Transverse colon (tissue), 4 donors: ENCODE measurements around the gene CTSD. TPM values are rescaled to one million over a fixed set of nuclear protein-coding genes. Genes with fewer than 3 reads are reported as not detected.

Experiments used
- DNase-seq: peaks from one replicate; pipeline ENCODE4 v3.0.0-alpha.2; 2019
- H3K27ac ChIP-seq, 4 donors: fragments of 200-600 bp; sonication (generic); 2 replicates each; pipeline ENCODE4 v1.5.1; 2016 to 2018; ENCODE audit warnings: inconsistent platforms in 4 of 4
- H3K27me3 ChIP-seq: fragments of 200-600 bp; sonication (generic); 2 replicates; pipeline ENCODE4 v1.5.1; 2017; ENCODE audit warnings: inconsistent platforms
- H3K36me3 ChIP-seq, 4 donors: fragments of 200-600 bp; sonication (generic); 2 replicates each; pipeline ENCODE4 v1.5.1; 2017 to 2019; ENCODE audit warnings: inconsistent platforms in 4 of 4
- H3K4me1 ChIP-seq, 4 donors: fragments of 200-600 bp; sonication (generic); 2 replicates each; pipeline ENCODE4 v1.5.1; 2017 to 2020; ENCODE audit warnings: inconsistent platforms in 4 of 4
- H3K4me3 ChIP-seq, 4 donors: fragments of 200-600 bp; sonication (generic); 1 replicate in 1 of 4; 2 replicates in 3 of 4; pipeline versions ENCODE4 v1.5.1 to v1.6.1; 2017 to 2019; ENCODE audit warnings: inconsistent platforms in 4 of 4
- H3K9me3 ChIP-seq, 2 donors: fragments of 200-600 bp; sonication (generic); 2 replicates each; pipeline ENCODE4 v1.5.1; 2017 to 2019; ENCODE audit warnings: inconsistent platforms in 2 of 2
- EP300 ChIP-seq: sonication (generic); formaldehyde crosslinking; IDR thresholded peaks from one replicate; pipeline ENCODE4 v1.6.1; 2017; ENCODE audit warnings: antibody characterized with exemption, low read depth
- POLR2A ChIP-seq: fragments of 450-650 bp; IDR thresholded peaks from one replicate; pipeline ENCODE4 v1.6.1; 2016; ENCODE audit warnings: antibody characterized with exemption, mild to moderate bottlenecking, moderate library complexity
- POLR2AphosphoS5 ChIP-seq, 3 donors: sonication (generic); formaldehyde crosslinking; IDR thresholded peaks; one replicate each; pipeline ENCODE4 v1.6.1; 2016; ENCODE audit warnings: antibody characterized with exemption in 3 of 3
- WGBS, 2 donors: methylation state at CpG; one replicate each; pipeline ENCODE4 v1.1.5; 2018; ENCODE audit warnings: low coverage in 1 of 2; 5-methylcytosine and 5-hydroxymethylcytosine counted together
- in situ Hi-C, 4 donors: fragments of 200-750 bp; cut with MboI; loops; one replicate each; pipeline versions ENCODE4 v1.15.0 to v1.15.1; 2017; ENCODE audit warnings: low sequenced_read_pairs in 3 of 4, low pct_ligation_motif_present in 1 of 4, low pct_unique_long_range_greater_than_20kb in 1 of 4
- intact Hi-C: fragments of 100-400 bp; cut with DNase I; formaldehyde crosslinking; loops from one replicate; pipeline ENCODE4 v1.15.1; 2023; ENCODE audit warnings: low total_unique reads
- total RNA-seq, 4 donors: library from RNA; depleted of rRNA; stranded (reverse); fragments of >200 nt; gene quantifications; one replicate each; pipeline ENCODE4 v1.1.0, GENCODE V29; 2016
- TF ChIP-seq, protein P1 (sequence below), 5 experiments: fragments of 200-600 bp in 3 of 5; fragments of 450-650 bp in 2 of 5; sonication (generic) in 3 of 5; IDR thresholded peaks; 1 replicate in 2 of 5; 2 replicates in 3 of 5; pipeline ENCODE4 v1.5.1; 2016 to 2017; ENCODE audit warnings: antibody characterized with exemption in 5 of 5, inconsistent platforms in 3 of 5, mild to moderate bottlenecking in 2 of 5, moderate library complexity in 1 of 5

The CTSD gene
- total RNA-seq, 4 donors from 2014 or later = 548 to 1,794 (median 1,176) TPM

DNA sequence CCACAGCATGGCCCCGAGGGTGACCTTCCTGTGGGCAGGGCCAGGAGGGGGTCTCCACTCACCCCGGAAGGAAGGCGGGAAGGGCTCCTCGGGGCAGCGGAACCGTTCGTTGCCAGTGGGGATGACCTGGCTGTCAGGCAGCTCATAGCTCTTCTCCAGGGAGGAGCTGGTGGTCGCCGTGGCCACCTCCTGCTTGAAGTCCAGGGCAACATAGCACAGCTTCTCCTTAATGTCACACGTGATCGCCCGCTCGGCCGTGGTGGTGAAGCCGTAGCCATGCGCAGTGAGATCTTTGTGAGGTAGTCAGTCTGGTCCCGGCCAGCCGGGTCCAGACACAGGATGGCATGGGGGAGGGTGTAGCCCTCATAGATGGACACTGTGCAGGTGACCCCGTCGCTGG is 39.5 kb upstream of the CTSD start:
- no peaks in the 10 kb centered on the region for H3K9me3 ChIP-seq
- WGBS, 2 donors = 87% methylated on average over 20 of the region's 20 CpGs; no CpG with 5 or more reads in 1 of the 2 donors
- intact Hi-C loops (no loop called here), in situ Hi-C loops (loop anchor here in 1 of 4 donors (25.0 kb wide), 1 partner anchor 91 kb away; no protein-coding TSS in a partner anchor)
- no peak overlapping the region for H3K4me3 ChIP-seq
- no peaks in the 10 kb centered on the region for H3K4me1 ChIP-seq
- peaks cover 46% of the 10 kb centered on the region for H3K27me3 ChIP-seq
- H3K27ac ChIP-seq = no peak overlapping the region
- no peak for DNase-seq
- TF ChIP-seq, protein P1, sequence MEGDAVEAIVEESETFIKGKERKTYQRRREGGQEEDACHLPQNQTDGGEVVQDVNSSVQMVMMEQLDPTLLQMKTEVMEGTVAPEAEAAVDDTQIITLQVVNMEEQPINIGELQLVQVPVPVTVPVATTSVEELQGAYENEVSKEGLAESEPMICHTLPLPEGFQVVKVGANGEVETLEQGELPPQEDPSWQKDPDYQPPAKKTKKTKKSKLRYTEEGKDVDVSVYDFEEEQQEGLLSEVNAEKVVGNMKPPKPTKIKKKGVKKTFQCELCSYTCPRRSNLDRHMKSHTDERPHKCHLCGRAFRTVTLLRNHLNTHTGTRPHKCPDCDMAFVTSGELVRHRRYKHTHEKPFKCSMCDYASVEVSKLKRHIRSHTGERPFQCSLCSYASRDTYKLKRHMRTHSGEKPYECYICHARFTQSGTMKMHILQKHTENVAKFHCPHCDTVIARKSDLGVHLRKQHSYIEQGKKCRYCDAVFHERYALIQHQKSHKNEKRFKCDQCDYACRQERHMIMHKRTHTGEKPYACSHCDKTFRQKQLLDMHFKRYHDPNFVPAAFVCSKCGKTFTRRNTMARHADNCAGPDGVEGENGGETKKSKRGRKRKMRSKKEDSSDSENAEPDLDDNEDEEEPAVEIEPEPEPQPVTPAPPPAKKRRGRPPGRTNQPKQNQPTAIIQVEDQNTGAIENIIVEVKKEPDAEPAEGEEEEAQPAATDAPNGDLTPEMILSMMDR (IDR thresholded peaks at IDR 0.05) = no peak
- H3K36me3 ChIP-seq = no peaks in the 10 kb centered on the region

DNA sequence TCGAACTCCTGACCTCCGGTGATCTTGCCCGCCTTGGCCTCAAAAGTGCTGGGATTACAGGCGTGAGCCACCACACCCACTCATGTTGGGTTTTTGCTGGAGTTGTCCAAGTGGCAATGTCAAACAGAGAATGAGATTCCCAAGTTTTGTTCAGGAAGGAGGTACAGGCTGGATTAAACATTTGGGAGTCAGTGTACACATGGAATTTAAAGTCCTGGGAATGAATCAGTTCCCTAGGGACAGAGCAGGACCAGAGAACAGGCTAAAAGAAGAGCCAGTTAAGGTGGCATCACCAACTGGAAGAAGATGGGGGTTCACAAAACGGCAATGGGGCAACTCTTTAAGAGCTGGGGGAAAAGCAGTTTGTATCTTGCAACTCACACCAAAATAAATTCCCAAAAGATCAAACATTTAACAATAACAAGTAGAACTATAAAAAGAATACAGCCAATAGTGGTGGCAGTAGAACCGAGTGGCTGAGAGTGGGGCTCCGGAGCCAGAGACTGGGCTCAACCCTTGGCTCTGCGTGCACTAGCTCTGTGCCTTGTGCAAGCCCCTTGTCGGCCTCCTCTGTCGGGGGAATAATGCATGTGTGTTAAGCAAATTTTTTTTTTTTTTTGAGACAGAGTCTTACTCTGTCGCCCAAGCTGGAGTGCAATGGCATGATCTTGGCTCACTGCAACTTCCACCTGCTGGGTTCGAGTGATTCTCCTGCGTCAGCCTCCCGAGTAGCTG is 33.8 kb upstream of the CTSD start:
- DNase-seq = no peak
- H3K27ac ChIP-seq = no peak overlapping the region
- WGBS, 2 donors = 78 to 86% methylated on average over 9 to 14 of the region's 14 CpGs
- H3K4me1 ChIP-seq = peaks cover 0 to 3% (median 0%) of the 10 kb centered on the region in 4 donors
- no peaks in the 10 kb centered on the region for H3K9me3 ChIP-seq
- no peak for TF ChIP-seq EP300
- TF ChIP-seq POLR2AphosphoS5 (IDR thresholded peaks at IDR 0.05) = no peak
- TF ChIP-seq, protein P1 (IDR thresholded peaks at IDR 0.05) = no peak
- no peak for TF ChIP-seq POLR2A
- in situ Hi-C loops = no loop called here
- intact Hi-C loops = no loop called here
- H3K4me3 ChIP-seq = no peak overlapping the region
- H3K27me3 ChIP-seq = peaks cover 23% of the 10 kb centered on the region
- H3K36me3 ChIP-seq = no peaks in the 10 kb centered on the region

DNA sequence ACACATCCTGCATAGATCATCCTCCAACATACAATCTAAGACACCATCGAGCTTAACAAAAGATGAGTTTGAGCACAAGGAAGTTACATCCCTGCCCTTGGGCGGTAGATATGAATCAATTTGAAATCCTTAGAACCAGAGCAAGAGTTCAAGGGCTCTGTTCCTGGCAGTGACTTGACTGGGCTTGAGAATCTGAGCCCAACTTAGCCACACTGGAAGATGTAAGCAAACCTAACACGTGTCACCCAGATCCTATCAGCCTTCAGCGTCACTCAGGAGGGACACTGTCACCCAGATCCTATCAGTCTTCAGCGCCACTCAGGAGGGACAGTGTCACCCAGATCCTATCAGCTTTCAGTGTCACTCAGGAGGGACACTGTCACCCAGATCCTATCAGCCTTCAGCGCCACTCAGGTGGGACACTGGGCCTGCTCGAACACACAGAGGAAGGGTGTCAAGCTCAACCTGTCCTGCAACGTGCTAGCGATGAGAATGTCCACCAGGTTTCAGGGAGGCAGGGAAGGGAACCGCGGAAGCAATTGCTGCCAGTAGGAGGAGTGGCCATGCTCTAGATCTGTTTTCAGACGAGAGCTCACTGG is 32.8 kb upstream of the CTSD start:
- Histone ChIP-seq H3K4me1 (peaks cover 0 to 8% (median 0%) of the 10 kb centered on the region in 4 donors), H3K27me3 (peaks cover 26% of the 10 kb centered on the region), H3K36me3 (no peaks in the 10 kb centered on the region), H3K9me3 (no peaks in the 10 kb centered on the region), H3K27ac (no peak overlapping the region), H3K4me3 (no peak overlapping the region)
- TF ChIP-seq EP300 (no peak), POLR2AphosphoS5 (IDR thresholded peaks at IDR 0.05) (no peak), POLR2A (no peak)
- TF ChIP-seq, protein P1 (IDR thresholded peaks at IDR 0.05) = no peak
- in situ Hi-C loops = no loop called here
- intact Hi-C loops = no loop called here
- no peak for DNase-seq
- 80 to 83% methylated on average over 1 to 12 of the region's 12 CpGs for WGBS, 2 donors

DNA sequence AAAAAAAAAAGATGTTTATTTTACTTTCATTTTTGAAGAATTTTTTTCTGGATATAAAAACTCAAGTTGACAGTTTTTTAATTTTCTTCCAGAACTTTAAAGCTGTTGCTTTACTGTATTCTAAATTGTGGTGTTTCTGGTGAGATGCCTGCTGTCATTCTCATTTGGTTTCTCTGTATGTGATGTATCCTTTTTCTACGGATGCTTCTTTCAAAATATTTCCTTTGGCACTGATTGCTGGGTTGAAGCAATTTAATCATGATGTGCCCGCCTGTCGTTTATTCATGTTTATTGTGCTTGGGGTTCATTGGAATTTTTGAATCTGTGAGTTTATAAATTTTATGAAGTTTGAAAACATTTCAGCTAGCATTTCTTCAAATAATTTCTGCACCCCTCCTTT is 29.4 kb upstream of the CTSD start:
- intact Hi-C loops (no loop called here), in situ Hi-C loops (no loop called here)
- no peaks in the 10 kb centered on the region for H3K9me3 ChIP-seq
- DNase-seq = no peak
- H3K36me3 ChIP-seq = no peaks in the 10 kb centered on the region
- H3K4me1 ChIP-seq = peaks cover 0 to 9% (median 0%) of the 10 kb centered on the region in 4 donors
- H3K4me3 ChIP-seq = no peak overlapping the region
- TF ChIP-seq, protein P1 (IDR thresholded peaks at IDR 0.05) = no peak
- TF ChIP-seq EP300 (no peak), POLR2A (no peak), POLR2AphosphoS5 (IDR thresholded peaks at IDR 0.05) (no peak)
- WGBS, 2 donors = 25 to 61% methylated on average over 1 to 3 of the region's 3 CpGs
- H3K27me3 ChIP-seq = peaks cover 18% of the 10 kb centered on the region
- H3K27ac ChIP-seq = no peak overlapping the region
